HepG2 (cell line): ENCODE measurements around the gene RAE1.

Experiments
- CHD2 ChIP-seq: IDR thresholded peaks from 2 replicates; pipeline ENCODE4 v1.6.1; 2011; ENCODE audit warnings: low read depth, low read length, improper control_type of control experiment
- CREBL2 ChIP-seq: sonication (generic); formaldehyde crosslinking; IDR thresholded peaks from 2 replicates; pipeline ENCODE4 v1.8.1; 2023; ENCODE audit warnings: missing genetic modification reagents, mild to moderate bottlenecking, borderline replicate concordance
- CTCF ChIP-seq: sonication (generic); formaldehyde crosslinking; IDR thresholded peaks from 2 replicates; pipeline ENCODE4 v1.5.0; 2020; ENCODE audit warnings: mild to moderate bottlenecking, missing genetic modification reagents, moderate library complexity
- HNRNPH1 ChIP-seq: fragments of 200-400 bp; formaldehyde crosslinking; optimal IDR thresholded peaks from 2 replicates; pipeline ENCODE3; 2017; ENCODE audit warnings: mild to moderate bottlenecking, low read depth, low read length
- NBN ChIP-seq: fragments of 450-650 bp; conservative IDR thresholded peaks from 2 replicates; pipeline ENCODE4 v1.6.1; 2017
- PHF20 ChIP-seq: sonication (generic); formaldehyde crosslinking; IDR thresholded peaks from 2 replicates; pipeline ENCODE4 v1.5.0; 2020; ENCODE audit warnings: mild to moderate bottlenecking, missing genetic modification reagents
- POLR2AphosphoS5 ChIP-seq: IDR thresholded peaks from 2 replicates; pipeline ENCODE4 v1.6.1; 2012; ENCODE audit warnings: low read depth, low read length
- RAD51 ChIP-seq: fragments of 450-650 bp; IDR thresholded peaks from 2 replicates; pipeline ENCODE4 v1.6.1; 2016; ENCODE audit warnings: borderline replicate concordance
- ZNF484 ChIP-seq: sonication (generic); formaldehyde crosslinking; IDR thresholded peaks from 2 replicates; pipeline ENCODE4 v1.5.1; 2020; ENCODE audit warnings: mild to moderate bottlenecking, low read depth, missing genetic modification reagents, borderline replicate concordance
- ZSCAN30 ChIP-seq: sonication (generic); formaldehyde crosslinking; IDR thresholded peaks from 2 replicates; pipeline ENCODE4 v1.5.0; 2020; ENCODE audit warnings: mild to moderate bottlenecking, missing genetic modification reagents
- TF ChIP-seq, protein P1 (sequence below): sonication (generic); formaldehyde crosslinking; IDR thresholded peaks from 2 replicates; pipeline ENCODE4 v1.4.0; 2020; ENCODE audit warnings: missing genetic modification reagents
- TF ChIP-seq, protein P2 (sequence below): sonication (generic); formaldehyde crosslinking; IDR thresholded peaks from 2 replicates; pipeline ENCODE4 v1.4.0; 2020; ENCODE audit warnings: missing genetic modification reagents, borderline replicate concordance
- TF ChIP-seq, protein P3 (sequence below): sonication (generic); formaldehyde crosslinking; IDR thresholded peaks from 2 replicates; pipeline ENCODE4 v1.8.1; 2023; ENCODE audit warnings: mild to moderate bottlenecking, missing genetic modification reagents, borderline replicate concordance
- TF ChIP-seq, protein P4 (sequence below): sonication (generic); formaldehyde crosslinking; conservative IDR thresholded peaks from 2 replicates; pipeline ENCODE4 v1.4.0; 2020; ENCODE audit warnings: missing genetic modification reagents

DNA sequence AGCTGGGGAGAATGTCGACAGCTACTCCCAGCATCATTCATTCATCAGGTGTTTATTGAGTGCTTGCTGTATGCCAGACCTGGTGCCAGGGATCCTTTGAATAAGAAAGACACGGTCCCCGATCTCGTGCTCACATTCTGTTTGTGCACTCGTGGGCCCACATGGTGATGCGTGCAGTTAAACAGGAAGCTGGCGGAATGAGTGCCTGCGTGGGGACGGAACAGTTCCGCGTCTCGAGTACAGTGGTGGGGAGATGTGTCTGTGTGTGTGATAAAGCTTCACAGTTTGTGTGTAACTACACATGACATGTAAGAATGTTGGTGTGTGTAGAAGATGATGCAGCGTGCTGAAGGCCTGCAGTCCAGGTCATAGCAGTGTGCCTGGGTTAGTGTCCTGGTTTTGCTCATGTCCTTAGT, 46.6 kb downstream of the RAE1 start:
- TF ChIP-seq, protein P1, sequence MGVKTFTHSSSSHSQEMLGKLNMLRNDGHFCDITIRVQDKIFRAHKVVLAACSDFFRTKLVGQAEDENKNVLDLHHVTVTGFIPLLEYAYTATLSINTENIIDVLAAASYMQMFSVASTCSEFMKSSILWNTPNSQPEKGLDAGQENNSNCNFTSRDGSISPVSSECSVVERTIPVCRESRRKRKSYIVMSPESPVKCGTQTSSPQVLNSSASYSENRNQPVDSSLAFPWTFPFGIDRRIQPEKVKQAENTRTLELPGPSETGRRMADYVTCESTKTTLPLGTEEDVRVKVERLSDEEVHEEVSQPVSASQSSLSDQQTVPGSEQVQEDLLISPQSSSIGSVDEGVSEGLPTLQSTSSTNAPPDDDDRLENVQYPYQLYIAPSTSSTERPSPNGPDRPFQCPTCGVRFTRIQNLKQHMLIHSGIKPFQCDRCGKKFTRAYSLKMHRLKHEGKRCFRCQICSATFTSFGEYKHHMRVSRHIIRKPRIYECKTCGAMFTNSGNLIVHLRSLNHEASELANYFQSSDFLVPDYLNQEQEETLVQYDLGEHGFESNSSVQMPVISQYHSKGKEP (CRISPR knock-in tag), result no peak
- TF ChIP-seq CTCF (CRISPR knock-in tag) (no peak), HNRNPH1 (no peak), ZNF484 (CRISPR knock-in tag) (no peak), POLR2AphosphoS5 (no peak), NBN (no peak), PHF20 (no peak), RAD51 (no peak), CHD2 (no peak), CREBL2 (CRISPR knock-in tag) (no peak), ZSCAN30 (CRISPR knock-in tag) (no peak)
- TF ChIP-seq, protein P2, sequence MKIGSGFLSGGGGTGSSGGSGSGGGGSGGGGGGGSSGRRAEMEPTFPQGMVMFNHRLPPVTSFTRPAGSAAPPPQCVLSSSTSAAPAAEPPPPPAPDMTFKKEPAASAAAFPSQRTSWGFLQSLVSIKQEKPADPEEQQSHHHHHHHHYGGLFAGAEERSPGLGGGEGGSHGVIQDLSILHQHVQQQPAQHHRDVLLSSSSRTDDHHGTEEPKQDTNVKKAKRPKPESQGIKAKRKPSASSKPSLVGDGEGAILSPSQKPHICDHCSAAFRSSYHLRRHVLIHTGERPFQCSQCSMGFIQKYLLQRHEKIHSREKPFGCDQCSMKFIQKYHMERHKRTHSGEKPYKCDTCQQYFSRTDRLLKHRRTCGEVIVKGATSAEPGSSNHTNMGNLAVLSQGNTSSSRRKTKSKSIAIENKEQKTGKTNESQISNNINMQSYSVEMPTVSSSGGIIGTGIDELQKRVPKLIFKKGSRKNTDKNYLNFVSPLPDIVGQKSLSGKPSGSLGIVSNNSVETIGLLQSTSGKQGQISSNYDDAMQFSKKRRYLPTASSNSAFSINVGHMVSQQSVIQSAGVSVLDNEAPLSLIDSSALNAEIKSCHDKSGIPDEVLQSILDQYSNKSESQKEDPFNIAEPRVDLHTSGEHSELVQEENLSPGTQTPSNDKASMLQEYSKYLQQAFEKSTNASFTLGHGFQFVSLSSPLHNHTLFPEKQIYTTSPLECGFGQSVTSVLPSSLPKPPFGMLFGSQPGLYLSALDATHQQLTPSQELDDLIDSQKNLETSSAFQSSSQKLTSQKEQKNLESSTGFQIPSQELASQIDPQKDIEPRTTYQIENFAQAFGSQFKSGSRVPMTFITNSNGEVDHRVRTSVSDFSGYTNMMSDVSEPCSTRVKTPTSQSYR, result no peak
- TF ChIP-seq, protein P3, sequence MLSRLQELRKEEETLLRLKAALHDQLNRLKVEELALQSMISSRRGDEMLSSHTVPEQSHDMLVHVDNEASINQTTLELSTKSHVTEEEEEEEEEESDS, result no peak
- TF ChIP-seq, protein P4, sequence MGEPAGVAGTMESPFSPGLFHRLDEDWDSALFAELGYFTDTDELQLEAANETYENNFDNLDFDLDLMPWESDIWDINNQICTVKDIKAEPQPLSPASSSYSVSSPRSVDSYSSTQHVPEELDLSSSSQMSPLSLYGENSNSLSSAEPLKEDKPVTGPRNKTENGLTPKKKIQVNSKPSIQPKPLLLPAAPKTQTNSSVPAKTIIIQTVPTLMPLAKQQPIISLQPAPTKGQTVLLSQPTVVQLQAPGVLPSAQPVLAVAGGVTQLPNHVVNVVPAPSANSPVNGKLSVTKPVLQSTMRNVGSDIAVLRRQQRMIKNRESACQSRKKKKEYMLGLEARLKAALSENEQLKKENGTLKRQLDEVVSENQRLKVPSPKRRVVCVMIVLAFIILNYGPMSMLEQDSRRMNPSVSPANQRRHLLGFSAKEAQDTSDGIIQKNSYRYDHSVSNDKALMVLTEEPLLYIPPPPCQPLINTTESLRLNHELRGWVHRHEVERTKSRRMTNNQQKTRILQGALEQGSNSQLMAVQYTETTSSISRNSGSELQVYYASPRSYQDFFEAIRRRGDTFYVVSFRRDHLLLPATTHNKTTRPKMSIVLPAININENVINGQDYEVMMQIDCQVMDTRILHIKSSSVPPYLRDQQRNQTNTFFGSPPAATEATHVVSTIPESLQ (CRISPR knock-in tag), result no peak
